Subcutaneous abdominal adipose tissue (tissue), 5 donors: Measurements from ENCODE around the gene RASGRF1.

ENCODE experiments used
- H3K27ac ChIP-seq: one replicate; pipeline ENCODE4 v1.7.0; 2013; ENCODE audit warnings: low read depth, mild to moderate bottlenecking, inconsistent platforms, low read length, moderate library complexity
- H3K27me3 ChIP-seq, 5 donors: one replicate each; pipeline ENCODE4 v1.7.0; 2013; ENCODE audit warnings: low read length in 5 of 5, inconsistent platforms in 1 of 5; ENCODE audit not compliant: control insufficient read depth in 5 of 5, insufficient read depth in 4 of 5
- H3K36me3 ChIP-seq, 5 donors: one replicate each; pipeline ENCODE4 v1.7.0; 2013; ENCODE audit warnings: low read length in 5 of 5; ENCODE audit not compliant: control insufficient read depth in 5 of 5, insufficient read depth in 5 of 5
- H3K4me1 ChIP-seq, 5 donors: one replicate each; pipeline ENCODE4 v1.7.0; 2013; ENCODE audit warnings: low read length in 5 of 5, mild to moderate bottlenecking in 3 of 5, moderate library complexity in 1 of 5; ENCODE audit not compliant: control insufficient read depth in 5 of 5, insufficient read depth in 5 of 5
- H3K4me3 ChIP-seq, 5 donors: one replicate each; pipeline ENCODE4 v1.7.0; 2013; ENCODE audit warnings: low read length in 5 of 5, low read depth in 1 of 5
- H3K9ac ChIP-seq, 5 donors: one replicate each; pipeline ENCODE4 v1.7.0; 2013; ENCODE audit warnings: low read length in 5 of 5, mild to moderate bottlenecking in 4 of 5, moderate library complexity in 3 of 5
- H3K9me3 ChIP-seq, 5 donors: one replicate each; pipeline ENCODE4 v1.7.0; 2013; ENCODE audit warnings: low read length in 5 of 5; ENCODE audit not compliant: control insufficient read depth in 5 of 5
- donor health status: healthy.
- donor health status: healthy.
- donor health status: healthy.
- donor health status: healthy.
- donor health status: healthy.

The RASGRF1 gene

GRCh38 chr15:79047676-79048439 lies 42.7 kb downstream of the RASGRF1 start:
- Histone ChIP-seq H3K36me3 (no peaks in the 10 kb centered on the region), H3K9me3 (peaks cover under 1 to 11% (median 6%) of the 10 kb centered on the region in 5 donors), H3K27ac (no peak overlapping the region), H3K27me3 (peaks cover 0 to 3% (median 0%) of the 10 kb centered on the region in 5 donors), H3K4me1 (peaks cover 0 to 4% (median 0%) of the 10 kb centered on the region in 5 donors), H3K9ac (no peak overlapping the region), H3K4me3 (no peak overlapping the region)

- H3K4me3 ChIP-seq, result no peak overlapping the region
- no peak overlapping the region for H3K9ac ChIP-seq
- no peaks in the 10 kb centered on the region for H3K36me3 ChIP-seq
- no peak overlapping the region for H3K27ac ChIP-seq
- H3K27me3 ChIP-seq, result peaks cover 0 to 3% (median 0%) of the 10 kb centered on the region in 5 donors
- peaks cover 0 to under 1% (median 0%) of the 10 kb centered on the region in 5 donors for H3K4me1 ChIP-seq
- peaks cover 6 to 18% (median 13%) of the 10 kb centered on the region in 5 donors for H3K9me3 ChIP-seq
Measured at GRCh38 chr15:79046691-79047404, 43.7 kb downstream of the RASGRF1 start.

- Histone ChIP-seq H3K4me3 (no peak overlapping the region), H3K36me3 (no peaks in the 10 kb centered on the region), H3K4me1 (no peaks in the 10 kb centered on the region), H3K9me3 (peaks cover 6 to 18% (median 13%) of the 10 kb centered on the region in 5 donors), H3K27me3 (peaks cover 0 to 3% (median 0%) of the 10 kb centered on the region in 5 donors), H3K27ac (no peak overlapping the region), H3K9ac (no peak overlapping the region)
Measured at GRCh38 chr15:79045041-79045440, 45.5 kb downstream of the RASGRF1 start.

- H3K4me3 ChIP-seq, result no peak overlapping the region
- no peaks in the 10 kb centered on the region for H3K4me1 ChIP-seq
- peaks cover 6 to 18% (median 13%) of the 10 kb centered on the region in 5 donors for H3K9me3 ChIP-seq
- H3K27me3 ChIP-seq, result peaks cover 0 to 3% (median 0%) of the 10 kb centered on the region in 5 donors
- H3K9ac ChIP-seq, result no peak overlapping the region
- H3K36me3 ChIP-seq, result no peaks in the 10 kb centered on the region
- H3K27ac ChIP-seq, result no peak overlapping the region
Measured at GRCh38 chr15:79042213-79042928, 48.2 kb downstream of the RASGRF1 start.

- Histone ChIP-seq H3K4me3 (no peak overlapping the region), H3K4me1 (no peaks in the 10 kb centered on the region), H3K9ac (no peak overlapping the region), H3K27me3 (peaks cover 0 to 5% (median 2%) of the 10 kb centered on the region in 5 donors), H3K9me3 (peaks cover 6 to 18% (median 13%) of the 10 kb centered on the region in 5 donors), H3K36me3 (no peaks in the 10 kb centered on the region), H3K27ac (no peak overlapping the region)
Measured at GRCh38 chr15:79041601-79042168, 48.9 kb downstream of the RASGRF1 start.

GRCh38 chr15:79037848-79038247 lies 52.7 kb downstream of the RASGRF1 start:
- Histone ChIP-seq H3K9me3 (peaks cover 6 to 10% (median 7%) of the 10 kb centered on the region in 5 donors), H3K4me3 (no peak overlapping the region), H3K27me3 (peaks cover 0 to 14% (median 13%) of the 10 kb centered on the region in 5 donors), H3K27ac (no peak overlapping the region), H3K4me1 (peaks cover 0 to 9% (median under 1%) of the 10 kb centered on the region in 5 donors), H3K36me3 (no peaks in the 10 kb centered on the region), H3K9ac (no peak overlapping the region)

- Histone ChIP-seq H3K4me1 (peaks cover 0 to 14% (median 4%) of the 10 kb centered on the region in 5 donors), H3K36me3 (no peaks in the 10 kb centered on the region), H3K27me3 (peaks cover 0 to 14% (median 13%) of the 10 kb centered on the region in 5 donors), H3K4me3 (no peak overlapping the region), H3K9ac (no peak overlapping the region), H3K27ac (no peak overlapping the region), H3K9me3 (peaks cover 0 to 5% (median 0%) of the 10 kb centered on the region in 5 donors)
Measured at GRCh38 chr15:79036323-79036722, 54.3 kb downstream of the RASGRF1 start.

- Histone ChIP-seq H3K27me3 (peaks cover 0 to 14% (median 13%) of the 10 kb centered on the region in 5 donors), H3K9me3 (peaks cover 0 to 5% (median 0%) of the 10 kb centered on the region in 5 donors), H3K27ac (no peak overlapping the region), H3K4me3 (no peak overlapping the region), H3K9ac (no peak overlapping the region), H3K4me1 (peaks cover 0 to 14% (median 4%) of the 10 kb centered on the region in 5 donors), H3K36me3 (no peaks in the 10 kb centered on the region)
Measured at GRCh38 chr15:79035814-79036213, 54.8 kb downstream of the RASGRF1 start.

- Histone ChIP-seq H3K27ac (no peak overlapping the region), H3K9me3 (peaks cover 0 to 5% (median 0%) of the 10 kb centered on the region in 5 donors), H3K9ac (no peak overlapping the region), H3K4me3 (no peak overlapping the region), H3K4me1 (peaks cover 0 to 14% (median 4%) of the 10 kb centered on the region in 5 donors), H3K27me3 (peaks cover 0 to 14% (median 13%) of the 10 kb centered on the region in 5 donors), H3K36me3 (no peaks in the 10 kb centered on the region)
Measured at GRCh38 chr15:79035111-79035601, 55.4 kb downstream of the RASGRF1 start.
